PC-9 (cell line): Measurements from ENCODE around the gene RPL34. TPM values are rescaled to one million over a fixed set of nuclear protein-coding genes. Genes with fewer than 3 reads are reported as not detected.

Experiments
- Bru-seq: library from RNA; stranded (reverse); fragments of 400-500 nt; gene quantifications from one replicate; lab custom pipeline; 2021; lab: Mats Ljungman, UMichigan
- BruChase-seq, 2 experiments: library from RNA; stranded (reverse); fragments of 400-500 nt; gene quantifications; one replicate each; lab custom pipeline; 2021; lab: Mats Ljungman, UMichigan
- BruUV-seq: library from RNA; stranded (reverse); fragments of 400-500 nt; replicated peaks from 2 replicates; lab custom pipeline; 2021; lab: Mats Ljungman, UMichigan
- CTCF ChIA-PET: fragments of 300-600 bp; sonication (Branson Sonifier 250); formaldehyde crosslinking; loops from one replicate; lab custom pipeline; 2022; ENCODE audit warnings: antibody characterized with exemption; lab: Charles Lee
- POLR2A ChIA-PET: fragments of 300-600 bp; sonication (Branson Sonifier 250); formaldehyde crosslinking; loops from one replicate; lab custom pipeline; 2022; ENCODE audit warnings: antibody characterized with exemption; ENCODE audit not compliant: unreplicated experiment; lab: Charles Lee
- DNase-seq, 2 experiments: peaks; one replicate each; pipeline versions ENCODE4 v3.0.0 to v3.0.0-alpha.2; 2015 to 2022; ENCODE audit warnings: mixed read lengths in 1 of 2
- H2AFZ ChIP-seq: fragments of 200-600 bp; sonication (generic); 2 replicates; pipeline ENCODE4 v1.8.1; 2017; ENCODE audit warnings: antibody characterized with exemption
- H3F3A ChIP-seq: fragments of 200-600 bp; sonication (generic); 2 replicates; pipeline ENCODE4 v1.8.1; 2017; ENCODE audit warnings: antibody characterized with exemption, mild to moderate bottlenecking, low read depth; ENCODE audit not compliant: insufficient read depth
- H3K27ac ChIP-seq: fragments of 200-600 bp; sonication (generic); 2 replicates; pipeline ENCODE4 v1.6.1; 2016; ENCODE audit warnings: mixed run types
- H3K27me3 ChIP-seq: fragments of 200-600 bp; sonication (generic); 2 replicates; pipeline ENCODE4 v1.6.1; 2016; ENCODE audit warnings: low read depth, mixed run types; ENCODE audit not compliant: insufficient read depth
- H3K36me3 ChIP-seq: fragments of 200-600 bp; sonication (generic); 2 replicates; pipeline ENCODE4 v1.6.1; 2016; ENCODE audit warnings: low read depth, mixed run types
- H3K4me1 ChIP-seq: fragments of 200-600 bp; sonication (generic); replicated peaks from 2 replicates; pipeline ENCODE4 v1.6.1; 2016; ENCODE audit warnings: mixed run types; ENCODE audit not compliant: insufficient read depth
- H3K4me2 ChIP-seq: fragments of 200-600 bp; sonication (generic); 2 replicates; pipeline ENCODE4 v1.6.1; 2017; ENCODE audit warnings: mixed run types
- H3K4me3 ChIP-seq: fragments of 200-600 bp; sonication (generic); 2 replicates; pipeline ENCODE4 v1.6.1; 2016; ENCODE audit warnings: mixed run types
- H3K79me2 ChIP-seq: fragments of 200-600 bp; sonication (generic); 2 replicates; pipeline ENCODE4 v1.6.1; 2017; ENCODE audit warnings: low read depth, mixed run types
- H3K9me2 ChIP-seq: fragments of 200-600 bp; sonication (generic); 2 replicates; pipeline ENCODE4 v1.8.1; 2017; ENCODE audit warnings: mild to moderate bottlenecking; ENCODE audit not compliant: insufficient read depth
- H3K9me3 ChIP-seq: fragments of 200-600 bp; sonication (generic); 2 replicates; pipeline ENCODE4 v1.8.1; 2016; ENCODE audit warnings: low read depth; ENCODE audit not compliant: insufficient read depth
- H4K20me1 ChIP-seq: fragments of 200-600 bp; sonication (generic); 2 replicates; pipeline ENCODE4 v1.8.1; 2017; ENCODE audit not compliant: insufficient read depth
- CTCF ChIP-seq: fragments of 200-600 bp; sonication (generic); conservative IDR thresholded peaks from 2 replicates; pipeline ENCODE4 v1.6.1; 2017; ENCODE audit warnings: mixed run types, antibody characterized with exemption, mild to moderate bottlenecking, moderate library complexity
- EZH2 ChIP-seq: fragments of 200-600 bp; sonication (generic); IDR thresholded peaks from 2 replicates; pipeline ENCODE4 v1.8.0; 2017; ENCODE audit warnings: antibody characterized with exemption, low read depth
- intact Hi-C: fragments of 100-400 bp; cut with micrococcal nuclease; formaldehyde crosslinking; loops from one replicate; pipeline ENCODE4 v1.10.0; 2022; ENCODE audit not compliant: unreplicated experiment
- long read RNA-seq: library from polyadenylated mRNA; stranded (forward); transcript quantifications from one replicate; pipeline ENCODE4 v2.0.0, GENCODE V29; 2022
- total RNA-seq: library from RNA; stranded (reverse); gene quantifications from 2 replicates; pipeline ENCODE4 v1.2.3, GENCODE V29; 2021

Gene RPL34
- total RNA-seq (672 and 676 TPM in 2 replicates), Bru-seq, nascent RNA (percentile 98 among the genes with signal in this experiment), BruChase-seq, experiment 1, labeled RNA remaining after a 2-hour chase (percentile 92 among the genes with signal in this experiment), BruChase-seq, experiment 2, labeled RNA remaining after a 6-hour chase (percentile 95 among the genes with signal in this experiment)
- long read RNA-seq, transcript RPL34-206 (2 exons, 629 nt) = minor isoform, 5 of 1,336 reads
- long read RNA-seq, transcript RPL34-201 (5 exons, 529 nt) = minor isoform, 43 of 1,336 reads
- long read RNA-seq, transcript RPL34-202 (5 exons, 441 nt) = major isoform, 1,089 of 1,336 reads
- long read RNA-seq, partial matches to known transcripts = 159 of 1,336 reads
- long read RNA-seq, other reads (novel, unspliced or antisense) = 36 of 1,336 reads

- Histone ChIP-seq H3F3A (peaks cover 26% of the 10 kb centered on the region), H3K4me1 (peaks cover 13% of the 10 kb centered on the region), H3K9me2 (no peaks in the 10 kb centered on the region), H3K36me3 (peaks cover 39% of the 10 kb centered on the region), H3K27ac (peak within 1 kb of the TSS; percentile 94), H4K20me1 (peaks cover 25% of the 10 kb centered on the region), H3K4me2 (peak within 1 kb of the TSS; percentile 90), H3K27me3 (no peaks in the 10 kb centered on the region), H3K79me2 (peaks cover 46% of the 10 kb centered on the region), H3K9me3 (no peaks in the 10 kb centered on the region), H3K4me3 (peak within 1 kb of the TSS; percentile 88), H2AFZ (peak within 1 kb of the TSS; percentile 76)
- BruUV-seq = TSS peak; percentile 54
- intact Hi-C loops = no loop called here
- no peak for TF ChIP-seq EZH2
- no peak for TF ChIP-seq CTCF
- DNase-seq = peak; percentile 79 to 87
- ChIA-PET CTCF (no interaction called here), POLR2A (interaction anchor here (0.6 kb wide), 2 partner anchors 57 to 629 kb away, joined by 3 read pairs; no protein-coding TSS in a partner anchor)
Observed at GRCh38 chr4:108620101-108620932, at the start of gene RPL34. Gene RPL34, plus strand, starts transcription at chr4:108620576. Its CDS starts 1,384 bp downstream, at chr4:108621960.

GRCh38 chr4:108570993-108571569, 49.3 kb upstream of the RPL34 start:
- H3K36me3 ChIP-seq = no peaks in the 10 kb centered on the region
- no peaks in the 10 kb centered on the region for H3F3A ChIP-seq
- TF ChIP-seq EZH2 = no peak
- no peak for TF ChIP-seq CTCF
- H3K4me1 ChIP-seq = no peaks in the 10 kb centered on the region
- H2AFZ ChIP-seq = no peak overlapping the region
- CTCF ChIA-PET = interaction anchor here (0.5 to 0.7 kb wide), 2 partner anchors 475 to 552 kb away, joined by 3 to 4 read pairs; no protein-coding TSS in a partner anchor
- H3K27me3 ChIP-seq = no peaks in the 10 kb centered on the region
- POLR2A ChIA-PET = interaction anchor here (0.6 kb wide), 1 partner anchor 11 kb away, joined by 4 read pairs; no protein-coding TSS in a partner anchor
- BruUV-seq = no TSS peak
- intact Hi-C loops = loop anchor here (1.0 to 5.0 kb wide), 2 partner anchors 541 to 554 kb away; no protein-coding TSS in a partner anchor
- H4K20me1 ChIP-seq = no peaks in the 10 kb centered on the region
- no peak for DNase-seq
- H3K9me3 ChIP-seq = no peaks in the 10 kb centered on the region
- H3K27ac ChIP-seq = no peak overlapping the region
- H3K79me2 ChIP-seq = no peaks in the 10 kb centered on the region
- H3K9me2 ChIP-seq = no peaks in the 10 kb centered on the region
- H3K4me3 ChIP-seq = no peak overlapping the region
- no peak overlapping the region for H3K4me2 ChIP-seq

GRCh38 chr4:108574402-108574801, 46.0 kb upstream of the RPL34 start:
- Histone ChIP-seq H3K4me2 (no peak overlapping the region), H3K4me3 (no peak overlapping the region), H3K36me3 (no peaks in the 10 kb centered on the region), H3K79me2 (no peaks in the 10 kb centered on the region), H3K9me3 (no peaks in the 10 kb centered on the region), H3F3A (no peaks in the 10 kb centered on the region), H3K27ac (no peak overlapping the region), H4K20me1 (no peaks in the 10 kb centered on the region), H3K4me1 (no peaks in the 10 kb centered on the region), H2AFZ (no peak overlapping the region), H3K27me3 (no peaks in the 10 kb centered on the region), H3K9me2 (no peaks in the 10 kb centered on the region)
- POLR2A ChIA-PET = no interaction called here
- DNase-seq = no peak
- no peak for TF ChIP-seq EZH2
- TF ChIP-seq CTCF = no peak
- intact Hi-C loops = loop anchor here (5.0 kb wide), 1 partner anchor 557 kb away; no protein-coding TSS in a partner anchor
- CTCF ChIA-PET = no interaction called here
- no TSS peak for BruUV-seq
